Loucy (cell line): ENCODE results near the gene CTIF.

Experiments
- H2AFZ ChIP-seq: fragments of 200-600 bp; sonication (generic); 2 replicates; pipeline ENCODE4 v1.6.0; 2016; ENCODE audit warnings: antibody characterized with exemption, mild to moderate bottlenecking, low read length, moderate library complexity
- H3F3A ChIP-seq: fragments of 200-600 bp; 2 replicates; pipeline ENCODE4 v1.6.0; 2016; ENCODE audit warnings: antibody characterized with exemption, low read depth, mild to moderate bottlenecking
- H3K27me3 ChIP-seq: fragments of 200-600 bp; sonication (generic); 2 replicates; pipeline ENCODE4 v1.6.1; 2014; ENCODE audit warnings: low read length, mild to moderate bottlenecking; ENCODE audit not compliant: insufficient read depth, poor library complexity, severe bottlenecking
- H3K36me3 ChIP-seq: fragments of 200-600 bp; sonication (generic); 2 replicates; pipeline ENCODE4 v1.6.1; 2016; ENCODE audit warnings: low read length; ENCODE audit not compliant: insufficient read depth
- H3K4me1 ChIP-seq: fragments of 200-600 bp; sonication (generic); 2 replicates; pipeline ENCODE4 v1.5.1; 2014; ENCODE audit warnings: low read length, mild to moderate bottlenecking; ENCODE audit not compliant: insufficient read depth, poor library complexity, severe bottlenecking
- H3K4me2 ChIP-seq: fragments of 200-600 bp; sonication (generic); 2 replicates; pipeline ENCODE4 v1.6.0; 2014; ENCODE audit warnings: antibody characterized with exemption, low read length, low read depth, mild to moderate bottlenecking; ENCODE audit not compliant: poor library complexity, severe bottlenecking
- H3K4me3 ChIP-seq: fragments of 200-600 bp; sonication (generic); 2 replicates; pipeline ENCODE4 v1.5.1; 2014; ENCODE audit warnings: low read length, mild to moderate bottlenecking, mixed read lengths; ENCODE audit not compliant: poor library complexity, severe bottlenecking
- H3K79me2 ChIP-seq: fragments of 200-600 bp; sonication (generic); 2 replicates; pipeline ENCODE4 v1.6.1; 2014; ENCODE audit warnings: low read length; ENCODE audit not compliant: insufficient read depth
- H3K9ac ChIP-seq: fragments of 200-600 bp; sonication (generic); 2 replicates; pipeline ENCODE4 v1.6.0; 2014; ENCODE audit warnings: mild to moderate bottlenecking, low read depth, low read length, moderate library complexity; ENCODE audit not compliant: poor library complexity, severe bottlenecking
- H3K9me2 ChIP-seq: fragments of 200-600 bp; sonication (generic); replicated peaks from 2 replicates; pipeline ENCODE4 v1.6.1; 2016; ENCODE audit warnings: low read depth, low read length, mixed read lengths
- H3K9me3 ChIP-seq: fragments of 200-600 bp; sonication (generic); 2 replicates; pipeline ENCODE4 v1.6.1; 2014; ENCODE audit warnings: mild to moderate bottlenecking, antibody characterized with exemption, low read length, low read depth; ENCODE audit not compliant: insufficient read depth
- H4K20me1 ChIP-seq: fragments of 200-600 bp; sonication (generic); 2 replicates; pipeline ENCODE4 v1.6.0; 2014; ENCODE audit warnings: antibody characterized with exemption, low read length, mild to moderate bottlenecking; ENCODE audit not compliant: insufficient read depth, poor library complexity, severe bottlenecking
- EZH2phosphoT487 ChIP-seq: fragments of 200-600 bp; IDR thresholded peaks from 2 replicates; pipeline ENCODE4 v1.6.1; 2018; ENCODE audit warnings: antibody characterized with exemption, mild to moderate bottlenecking, moderate library complexity, borderline replicate concordance
- TF ChIP-seq, protein P1 (sequence below): fragments of 200-600 bp; sonication (generic); conservative IDR thresholded peaks from 2 replicates; pipeline ENCODE4 v1.5.1; 2014; ENCODE audit warnings: mild to moderate bottlenecking, antibody characterized with exemption, low read length

Gene CTIF

DNA sequence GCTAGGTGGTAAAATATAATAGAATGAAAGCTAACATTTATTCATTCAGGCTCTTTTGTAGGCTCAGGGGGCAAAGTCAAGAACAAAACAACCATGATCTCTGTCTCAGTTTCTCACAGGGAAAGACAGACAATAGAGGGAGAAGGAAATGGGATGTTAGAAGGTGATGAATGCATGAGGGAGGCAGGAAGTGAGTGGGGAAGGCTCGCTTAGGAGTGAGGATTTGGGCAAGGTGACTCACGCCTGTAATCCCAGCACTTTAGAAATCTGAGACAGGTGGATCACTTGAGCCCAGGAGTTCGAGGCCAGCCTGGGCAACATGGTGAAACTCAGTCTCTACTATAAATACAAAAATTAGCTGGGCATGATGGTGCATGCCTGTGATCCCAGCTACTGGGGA is 88.4 kb downstream of the CTIF start:
- Histone ChIP-seq H3K27me3 (no peaks in the 10 kb centered on the region), H3K9me2 (no peaks in the 10 kb centered on the region), H4K20me1 (no peaks in the 10 kb centered on the region), H3K9ac (no peak overlapping the region), H3K9me3 (no peaks in the 10 kb centered on the region), H3K79me2 (no peaks in the 10 kb centered on the region), H3K4me3 (no peak overlapping the region), H3K4me2 (no peak overlapping the region), H2AFZ (no peak overlapping the region), H3K4me1 (no peaks in the 10 kb centered on the region), H3K36me3 (peaks cover 3% of the 10 kb centered on the region; the same call in 1 of the 2 replicates), H3F3A (no peaks in the 10 kb centered on the region)
- TF ChIP-seq, protein P1, sequence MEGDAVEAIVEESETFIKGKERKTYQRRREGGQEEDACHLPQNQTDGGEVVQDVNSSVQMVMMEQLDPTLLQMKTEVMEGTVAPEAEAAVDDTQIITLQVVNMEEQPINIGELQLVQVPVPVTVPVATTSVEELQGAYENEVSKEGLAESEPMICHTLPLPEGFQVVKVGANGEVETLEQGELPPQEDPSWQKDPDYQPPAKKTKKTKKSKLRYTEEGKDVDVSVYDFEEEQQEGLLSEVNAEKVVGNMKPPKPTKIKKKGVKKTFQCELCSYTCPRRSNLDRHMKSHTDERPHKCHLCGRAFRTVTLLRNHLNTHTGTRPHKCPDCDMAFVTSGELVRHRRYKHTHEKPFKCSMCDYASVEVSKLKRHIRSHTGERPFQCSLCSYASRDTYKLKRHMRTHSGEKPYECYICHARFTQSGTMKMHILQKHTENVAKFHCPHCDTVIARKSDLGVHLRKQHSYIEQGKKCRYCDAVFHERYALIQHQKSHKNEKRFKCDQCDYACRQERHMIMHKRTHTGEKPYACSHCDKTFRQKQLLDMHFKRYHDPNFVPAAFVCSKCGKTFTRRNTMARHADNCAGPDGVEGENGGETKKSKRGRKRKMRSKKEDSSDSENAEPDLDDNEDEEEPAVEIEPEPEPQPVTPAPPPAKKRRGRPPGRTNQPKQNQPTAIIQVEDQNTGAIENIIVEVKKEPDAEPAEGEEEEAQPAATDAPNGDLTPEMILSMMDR = no peak
- TF ChIP-seq EZH2phosphoT487 = no peak

DNA sequence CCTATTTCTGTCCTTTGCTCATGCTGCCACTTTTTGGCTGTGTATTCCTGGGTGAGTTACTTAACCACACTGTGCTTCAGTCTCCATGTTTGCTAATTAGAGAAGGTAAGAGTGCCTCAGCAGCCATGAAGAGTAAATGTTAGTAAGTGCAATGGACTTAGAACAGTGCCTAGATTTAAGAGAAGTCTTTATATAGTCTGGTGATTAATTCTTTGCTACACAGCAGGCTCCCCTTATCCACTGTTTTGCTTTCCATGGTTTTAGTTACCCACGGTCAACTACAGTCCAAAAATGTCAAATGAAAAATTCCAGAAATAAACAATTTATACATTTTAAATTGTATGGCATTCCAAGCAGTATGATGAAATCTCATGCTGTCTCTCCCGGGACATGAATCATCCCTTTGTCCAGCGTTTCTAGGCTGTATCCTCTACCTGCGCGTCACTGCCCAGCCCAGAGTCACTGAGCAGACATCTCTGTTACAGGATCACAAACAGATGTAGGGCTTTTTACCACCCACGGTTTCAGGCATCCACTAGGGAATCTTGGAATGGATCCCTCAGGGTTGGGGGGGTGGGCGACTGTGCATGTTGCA is 91.0 kb downstream of the CTIF start:
- H3K9ac ChIP-seq = no peak overlapping the region
- no peak overlapping the region for H3K4me3 ChIP-seq
- no peak for TF ChIP-seq EZH2phosphoT487
- TF ChIP-seq, protein P1 = no peak
- H3K27me3 ChIP-seq = no peaks in the 10 kb centered on the region
- H3K79me2 ChIP-seq = no peaks in the 10 kb centered on the region
- H3K4me1 ChIP-seq = no peaks in the 10 kb centered on the region
- no peaks in the 10 kb centered on the region for H4K20me1 ChIP-seq
- H2AFZ ChIP-seq = no peak overlapping the region
- no peaks in the 10 kb centered on the region for H3K9me3 ChIP-seq
- no peak overlapping the region for H3K4me2 ChIP-seq
- H3F3A ChIP-seq = no peaks in the 10 kb centered on the region
- H3K36me3 ChIP-seq = peaks cover 3% of the 10 kb centered on the region; the same call in 1 of the 2 replicates
- H3K9me2 ChIP-seq = no peaks in the 10 kb centered on the region

DNA sequence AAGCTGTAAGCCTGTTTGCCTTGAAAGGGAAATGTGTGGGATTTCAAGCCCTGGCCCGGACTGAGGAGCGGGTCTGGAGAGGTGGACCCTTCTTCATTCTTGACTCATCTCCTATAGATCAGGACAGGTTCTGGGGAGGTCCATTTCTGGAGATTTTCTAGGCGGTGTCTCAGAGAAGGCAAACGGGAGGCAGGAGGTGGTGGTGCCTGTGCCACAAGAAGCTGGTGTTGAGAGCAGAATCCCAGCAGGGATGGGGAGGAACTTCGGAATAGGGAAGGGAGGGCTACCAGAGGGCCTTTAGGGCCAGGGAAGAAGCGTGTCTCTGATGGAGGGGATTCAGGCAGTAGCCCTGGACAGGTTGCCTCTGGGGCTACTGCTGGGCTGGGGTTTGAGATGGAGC is 93.0 kb downstream of the CTIF start:
- Histone ChIP-seq H3K79me2 (no peaks in the 10 kb centered on the region), H3K4me3 (no peak overlapping the region), H3K36me3 (peaks cover 3% of the 10 kb centered on the region; the same call in 1 of the 2 replicates), H3K9me2 (no peaks in the 10 kb centered on the region), H3F3A (no peaks in the 10 kb centered on the region), H3K4me1 (no peaks in the 10 kb centered on the region), H2AFZ (no peak overlapping the region), H3K27me3 (no peaks in the 10 kb centered on the region), H3K9ac (no peak overlapping the region), H4K20me1 (no peaks in the 10 kb centered on the region), H3K4me2 (no peak overlapping the region), H3K9me3 (no peaks in the 10 kb centered on the region)
- TF ChIP-seq, protein P1 = no peak
- TF ChIP-seq EZH2phosphoT487 = no peak
